Stomach (tissue), 9 donors: ENCODE data around the gene GCKR. TPM values are rescaled to one million over a fixed set of nuclear protein-coding genes. Genes with fewer than 3 reads are reported as not detected.

Experiments
- DNase-seq, 2 donors: peaks; one replicate each; pipeline versions ENCODE4 v3.0.0 to v3.0.0-alpha.2; 2013 to 2019
- H3K27ac ChIP-seq, 5 donors: fragments of 200-600 bp in 4 of 5; sonication (generic) in 4 of 5; one replicate each; pipeline ENCODE4 v1.5.1; 2013 to 2019; ENCODE audit warnings: mild to moderate bottlenecking in 1 of 5, moderate library complexity in 1 of 5
- H3K27me3 ChIP-seq, 3 donors: fragments of 200-600 bp; sonication (generic); one replicate each; pipeline ENCODE4 v1.5.1; 2017 to 2019; ENCODE audit warnings: mixed run types in 1 of 3
- H3K36me3 ChIP-seq, 4 donors: fragments of 200-600 bp; sonication (generic); 1 replicate in 3 of 4; 2 replicates in 1 of 4; pipeline ENCODE4 v1.5.1; 2016 to 2019
- H3K4me1 ChIP-seq, 4 donors: fragments of 200-600 bp; sonication (generic); one replicate each; pipeline ENCODE4 v1.5.1; 2016 to 2019
- H3K4me3 ChIP-seq, 4 donors: fragments of 200-600 bp; sonication (generic) in 3 of 4; one replicate each; pipeline ENCODE4 v1.5.1; 2016 to 2019; ENCODE audit warnings: mild to moderate bottlenecking in 1 of 4
- H3K9me3 ChIP-seq, 4 donors: fragments of 200-600 bp; sonication (generic); one replicate each; pipeline ENCODE4 v1.5.1; 2016 to 2019
- EP300 ChIP-seq: sonication (generic); formaldehyde crosslinking; IDR thresholded peaks from one replicate; pipeline ENCODE4 v1.6.1; 2017; ENCODE audit warnings: antibody characterized with exemption
- POLR2A ChIP-seq, 4 donors: fragments of 450-650 bp; IDR thresholded peaks; one replicate each; pipeline ENCODE4 v1.6.1; 2016; ENCODE audit warnings: antibody characterized with exemption in 4 of 4, control low read depth in 2 of 4, mild to moderate bottlenecking in 1 of 4, moderate library complexity in 1 of 4
- POLR2AphosphoS5 ChIP-seq, 3 donors: sonication (generic); formaldehyde crosslinking; IDR thresholded peaks; one replicate each; pipeline ENCODE4 v1.6.1; 2016; ENCODE audit warnings: antibody characterized with exemption in 3 of 3
- WGBS, 5 donors: extraction: QIAGEN DNeasy Blood & Tissue Kit in 3 of 5; methylation state at CpG; one replicate each; pipeline versions ENCODE4 v1.1.5 to v1.1.7; 2013 to 2018; 5-methylcytosine and 5-hydroxymethylcytosine counted together
- intact Hi-C: fragments of 100-400 bp; cut with DNase I; formaldehyde crosslinking; loops from one replicate; pipeline ENCODE4 v1.15.1; 2023; ENCODE audit warnings: low total_unique reads
- polyA plus RNA-seq, 3 donors: library from polyadenylated mRNA; stranded (reverse); fragments of 200-250 nt; gene quantifications; one replicate each; pipeline ENCODE4 v1.2.3, GENCODE V29; 2013
- small RNA-seq, 4 donors: library from RNA; depleted of rRNA; stranded (forward); fragments of <200 nt; gene quantifications; one replicate each; pipeline ENCODE3, GENCODE V24; 2016
- total RNA-seq, 5 donors: library from RNA; depleted of rRNA; stranded (reverse); fragments of >200 nt; gene quantifications; one replicate each; pipeline versions ENCODE4 v1.1.0 to v1.2.3, GENCODE V29; 2014 to 2016
- TF ChIP-seq, protein P1 (sequence below), 7 experiments: fragments of 450-650 bp in 4 of 7; fragments of 200-600 bp in 3 of 7; sonication (generic) in 3 of 7; IDR thresholded peaks; one replicate each; pipeline ENCODE4 v1.5.1; 2016 to 2019; ENCODE audit warnings: antibody characterized with exemption in 7 of 7, control low read depth in 2 of 7, mild to moderate bottlenecking in 1 of 7
- donor health status: healthy with polysubstance abuse.
- donor health status: Bipolar disorder and iron deficiency.
- donor health status: healthy.

Gene GCKR
- total and polyA plus RNA-seq, 8 donors, result 1.2 to 45.5 (median 13.4) TPM; not detected in 1

DNA sequence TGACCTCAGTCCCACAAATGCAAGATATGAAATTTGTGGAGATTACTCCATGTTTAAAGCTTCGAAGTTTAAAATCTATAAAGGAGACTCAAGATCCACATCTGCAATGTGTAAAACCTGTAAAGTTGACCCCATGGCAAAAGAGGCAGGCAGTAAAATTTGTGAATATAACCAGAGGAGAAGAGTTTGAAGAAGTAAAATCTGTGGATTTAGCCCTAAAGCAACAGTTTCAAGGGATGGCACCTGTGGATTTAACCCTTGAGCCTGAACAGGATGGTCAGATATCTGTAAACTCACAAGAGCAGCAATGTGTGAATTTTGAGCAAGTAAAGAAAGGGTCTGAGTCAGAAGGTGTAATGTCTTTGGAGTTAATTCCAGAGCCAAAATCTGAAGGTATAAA, 75.0 kb downstream of the GCKR start:
- peaks cover 8 to 67% (median 48%) of the 10 kb centered on the region in 4 donors for H3K9me3 ChIP-seq
- WGBS, 5 donors, result 78 to 97% (median 87%) methylated on average over 1 of the region's 1 CpG

DNA sequence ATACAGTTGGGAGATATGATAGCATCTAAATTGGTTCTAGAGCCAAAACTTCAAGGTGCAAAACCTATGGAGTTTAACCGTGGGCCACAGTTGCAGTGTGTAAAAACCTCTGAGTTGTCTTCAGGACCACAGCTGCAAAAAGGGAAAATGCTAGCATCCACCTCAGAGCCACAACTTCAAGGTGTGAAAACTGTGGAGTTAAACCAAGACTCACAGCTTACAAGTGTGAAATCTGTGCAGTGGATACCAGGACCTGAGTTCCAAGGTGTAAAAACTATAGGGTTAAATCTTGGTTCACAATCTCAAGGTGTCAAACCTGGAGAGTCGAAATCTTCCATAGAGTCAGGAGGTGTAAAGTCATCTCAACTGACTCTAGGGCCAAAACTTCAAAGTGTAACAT, 75.8 kb downstream of the GCKR start:
- H3K4me1 ChIP-seq, result no peaks in the 10 kb centered on the region
- 62 to 85% (median 78%) methylated on average over 2 of the region's 2 CpGs for WGBS, 5 donors
- H3K27me3 ChIP-seq, result peaks cover 0 to 3% (median 0%) of the 10 kb centered on the region in 3 donors
- no peak for TF ChIP-seq EP300
- TF ChIP-seq POLR2A (IDR thresholded peaks at IDR 0.05), result no peak
- TF ChIP-seq, protein P1, sequence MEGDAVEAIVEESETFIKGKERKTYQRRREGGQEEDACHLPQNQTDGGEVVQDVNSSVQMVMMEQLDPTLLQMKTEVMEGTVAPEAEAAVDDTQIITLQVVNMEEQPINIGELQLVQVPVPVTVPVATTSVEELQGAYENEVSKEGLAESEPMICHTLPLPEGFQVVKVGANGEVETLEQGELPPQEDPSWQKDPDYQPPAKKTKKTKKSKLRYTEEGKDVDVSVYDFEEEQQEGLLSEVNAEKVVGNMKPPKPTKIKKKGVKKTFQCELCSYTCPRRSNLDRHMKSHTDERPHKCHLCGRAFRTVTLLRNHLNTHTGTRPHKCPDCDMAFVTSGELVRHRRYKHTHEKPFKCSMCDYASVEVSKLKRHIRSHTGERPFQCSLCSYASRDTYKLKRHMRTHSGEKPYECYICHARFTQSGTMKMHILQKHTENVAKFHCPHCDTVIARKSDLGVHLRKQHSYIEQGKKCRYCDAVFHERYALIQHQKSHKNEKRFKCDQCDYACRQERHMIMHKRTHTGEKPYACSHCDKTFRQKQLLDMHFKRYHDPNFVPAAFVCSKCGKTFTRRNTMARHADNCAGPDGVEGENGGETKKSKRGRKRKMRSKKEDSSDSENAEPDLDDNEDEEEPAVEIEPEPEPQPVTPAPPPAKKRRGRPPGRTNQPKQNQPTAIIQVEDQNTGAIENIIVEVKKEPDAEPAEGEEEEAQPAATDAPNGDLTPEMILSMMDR (IDR thresholded peaks at IDR 0.05), result no peak
- TF ChIP-seq POLR2AphosphoS5 (IDR thresholded peaks at IDR 0.05), result no peak
- no peak overlapping the region for H3K4me3 ChIP-seq
- H3K36me3 ChIP-seq, result peaks cover 0 to 2% (median 0%) of the 10 kb centered on the region in 4 donors
- no peak overlapping the region for H3K27ac ChIP-seq
- intact Hi-C loops, result no loop called here
- DNase-seq, result no peak
- H3K9me3 ChIP-seq, result peaks cover 10 to 74% (median 55%) of the 10 kb centered on the region in 4 donors

More for the DNA sequence above, 75.0 kb downstream of the GCKR start:
- intact Hi-C loops, result no loop called here
- Histone ChIP-seq H3K4me3 (no peak overlapping the region), H3K27ac (no peak overlapping the region), H3K4me1 (no peaks in the 10 kb centered on the region), H3K36me3 (no peaks in the 10 kb centered on the region), H3K27me3 (peaks cover 0 to 4% (median 0%) of the 10 kb centered on the region in 3 donors)
- DNase-seq, result no peak
- TF ChIP-seq, protein P1 (IDR thresholded peaks at IDR 0.05), result no peak
- TF ChIP-seq POLR2AphosphoS5 (IDR thresholded peaks at IDR 0.05) (no peak), EP300 (no peak), POLR2A (IDR thresholded peaks at IDR 0.05) (no peak)

DNA sequence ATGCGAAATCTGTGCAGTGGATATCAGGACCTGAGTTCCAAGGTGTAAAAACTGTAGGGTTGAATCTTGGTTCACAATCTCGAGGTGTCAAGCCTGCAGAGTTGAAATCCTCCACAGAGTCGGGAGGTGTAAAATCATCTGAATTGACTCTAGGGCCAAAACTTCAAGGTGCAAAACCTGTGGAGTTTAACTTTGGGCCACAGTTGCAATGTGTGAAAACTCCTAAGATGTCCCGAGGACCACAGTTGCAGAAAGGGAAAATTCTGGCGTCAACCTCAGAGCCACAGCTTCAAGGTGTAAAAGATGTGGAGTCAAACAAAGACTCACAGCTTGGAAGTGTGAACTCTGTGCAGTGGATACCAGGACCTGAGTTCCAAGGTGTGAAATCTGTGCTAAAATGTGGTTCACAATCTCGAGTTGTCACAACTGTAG, 76.4 kb downstream of the GCKR start:
- WGBS, 5 donors, result 62 to 70% (median 64%) methylated on average over 6 of the region's 6 CpGs

More for the DNA sequence above, 76.4 kb downstream of the GCKR start:
- no peak overlapping the region for H3K4me3 ChIP-seq
- H3K4me1 ChIP-seq, result no peaks in the 10 kb centered on the region
- intact Hi-C loops, result no loop called here
- no peaks in the 10 kb centered on the region for H3K27me3 ChIP-seq
- TF ChIP-seq EP300, result no peak
- TF ChIP-seq POLR2A (IDR thresholded peaks at IDR 0.05), result no peak
- no peak for TF ChIP-seq POLR2AphosphoS5 (IDR thresholded peaks at IDR 0.05)
- TF ChIP-seq, protein P1 (IDR thresholded peaks at IDR 0.05), result no peak
- no peak for DNase-seq
- peaks cover 0 to 7% (median 0%) of the 10 kb centered on the region in 4 donors for H3K36me3 ChIP-seq
- H3K27ac ChIP-seq, result no peak overlapping the region
- peaks cover 10 to 80% (median 61%) of the 10 kb centered on the region in 4 donors for H3K9me3 ChIP-seq

Small RNA genes within 50 kb of the gene (small RNA-seq; reads per million reads assigned to genes)
- gene RNU6-986P, result 0 reads per million in 4 donors

Other genes starting within 250 kb of the GCKR start
- gene SLC30A3, start 233.8 kb upstream of the GCKR start, total RNA-seq, result not detected
- gene SLC30A3, start 233.8 kb upstream of the GCKR start, polyA plus RNA-seq, result not detected
- not detected for gene DNAJC5G, start 221.4 kb upstream of the GCKR start, total RNA-seq
- gene DNAJC5G, start 221.4 kb upstream of the GCKR start, polyA plus RNA-seq, result not detected
- under 1 TPM in 1 of 5 donors, not detected in 4; 0.87 TPM for gene TRIM54, start 214.4 kb upstream of the GCKR start, total RNA-seq
- gene TRIM54, start 214.4 kb upstream of the GCKR start, polyA plus RNA-seq, result under 1 TPM; 0.13 to 0.61 (median 0.25) TPM
- 1 to 10 TPM in 1 of 5 donors, not detected in 4; 6.7 TPM for gene UCN, start 188.4 kb upstream of the GCKR start, total RNA-seq
- gene UCN, start 188.4 kb upstream of the GCKR start, polyA plus RNA-seq, result 1 to 10 TPM in 2 of 3 donors, not detected in 1; 3.5 to 4.1 TPM
- gene MPV17, start 173.7 kb upstream of the GCKR start, total RNA-seq, result 10 to 100 TPM in 4 of 5 donors, 1 to 10 TPM in 1; 8.7 to 98.0 (median 58.9) TPM
- 10 to 100 TPM; 41.7 to 84.0 (median 58.2) TPM for gene MPV17, start 173.7 kb upstream of the GCKR start, polyA plus RNA-seq
- gene GTF3C2, start 140.1 kb upstream of the GCKR start, total RNA-seq, result 100 to 1,000 TPM in 1 of 5 donors, 10 to 100 TPM in 4; 25.7 to 125 (median 62.6) TPM
- 10 to 100 TPM; 18.8 to 37.1 (median 28.3) TPM for gene GTF3C2, start 140.1 kb upstream of the GCKR start, polyA plus RNA-seq
- gene EIF2B4, start 126.5 kb upstream of the GCKR start, total RNA-seq, result 10 to 100 TPM; 16.2 to 42.2 (median 27.2) TPM
- gene EIF2B4, start 126.5 kb upstream of the GCKR start, polyA plus RNA-seq, result 10 to 100 TPM; 42.0 to 63.9 (median 51.1) TPM
- gene SNX17, start 126.2 kb upstream of the GCKR start, total RNA-seq, result 10 to 100 TPM; 28.6 to 70.4 (median 67.2) TPM
- 10 to 100 TPM; 58.3 to 70.2 (median 68.9) TPM for gene SNX17, start 126.2 kb upstream of the GCKR start, polyA plus RNA-seq
- 10 to 100 TPM; 10.3 to 58.9 (median 19.1) TPM for gene ZNF513, start 116.1 kb upstream of the GCKR start, total RNA-seq
- gene ZNF513, start 116.1 kb upstream of the GCKR start, polyA plus RNA-seq, result 10 to 100 TPM; 12.4 to 23.6 (median 15.4) TPM
- gene PPM1G, start 87.2 kb upstream of the GCKR start, total RNA-seq, result 10 to 100 TPM; 10.5 to 44.6 (median 42.9) TPM
- 10 to 100 TPM; 40.0 to 49.8 (median 47.2) TPM for gene PPM1G, start 87.2 kb upstream of the GCKR start, polyA plus RNA-seq
- 10 to 100 TPM; 12.5 to 69.8 (median 48.4) TPM for gene NRBP1, start 68.2 kb upstream of the GCKR start, total RNA-seq
- 10 to 100 TPM; 46.7 to 57.3 (median 51.4) TPM for gene NRBP1, start 68.2 kb upstream of the GCKR start, polyA plus RNA-seq
- gene KRTCAP3, start 54.5 kb upstream of the GCKR start, total RNA-seq, result 100 to 1,000 TPM in 1 of 5 donors, 10 to 100 TPM in 3, not detected in 1; 16.5 to 140 (median 53.6) TPM
- 10 to 100 TPM; 31.2 to 65.2 (median 62.2) TPM for gene KRTCAP3, start 54.5 kb upstream of the GCKR start, polyA plus RNA-seq
- 10 to 100 TPM in 4 of 5 donors, 1 to 10 TPM in 1; 7.4 to 88.1 (median 14.0) TPM for gene IFT172, start 7.1 kb upstream of the GCKR start, total RNA-seq
- 10 to 100 TPM; 34.7 to 66.4 (median 43.9) TPM for gene IFT172, start 7.1 kb upstream of the GCKR start, polyA plus RNA-seq
- 10 to 100 TPM in 2 of 5 donors, 1 to 10 TPM in 2, under 1 TPM in 1; 0.89 to 23.3 (median 5.0) TPM for gene FNDC4, start 1.6 kb upstream of the GCKR start, total RNA-seq
- 10 to 100 TPM in 2 of 3 donors, 1 to 10 TPM in 1; 4.5 to 15.1 (median 10.1) TPM for gene FNDC4, start 1.6 kb upstream of the GCKR start, polyA plus RNA-seq
- gene ZNF512, start 86.2 kb downstream of the GCKR start, total RNA-seq, result 10 to 100 TPM in 3 of 5 donors, 1 to 10 TPM in 2; 6.4 to 35.8 (median 14.2) TPM
- gene ZNF512, start 86.2 kb downstream of the GCKR start, polyA plus RNA-seq, result 10 to 100 TPM in 1 of 3 donors, 1 to 10 TPM in 2; 6.8 to 12.2 (median 9.3) TPM
- 1 to 10 TPM in 4 of 5 donors, under 1 TPM in 1; 0.87 to 3.1 (median 1.8) TPM for gene CCDC121, start 132.2 kb downstream of the GCKR start, total RNA-seq
- gene CCDC121, start 132.2 kb downstream of the GCKR start, polyA plus RNA-seq, result 1 to 10 TPM; 1.7 to 2.4 (median 2.1) TPM
- gene GPN1, start 132.2 kb downstream of the GCKR start, total RNA-seq, result 10 to 100 TPM; 10.1 to 68.7 (median 33.0) TPM
- gene GPN1, start 132.2 kb downstream of the GCKR start, polyA plus RNA-seq, result 10 to 100 TPM; 20.6 to 31.6 (median 28.2) TPM
- 10 to 100 TPM; 18.2 to 50.9 (median 29.6) TPM for gene SUPT7L, start 166.8 kb downstream of the GCKR start, total RNA-seq
- 10 to 100 TPM; 10.1 to 22.0 (median 13.2) TPM for gene SUPT7L, start 166.8 kb downstream of the GCKR start, polyA plus RNA-seq
- gene SLC4A1AP, start 167.1 kb downstream of the GCKR start, total RNA-seq, result 10 to 100 TPM; 25.7 to 58.9 (median 30.6) TPM
- gene SLC4A1AP, start 167.1 kb downstream of the GCKR start, polyA plus RNA-seq, result 10 to 100 TPM; 11.2 to 12.2 (median 11.9) TPM